Caco-2 (cell line): Measurements from ENCODE around the gene COL5A2. TPM values are rescaled to one million over a fixed set of nuclear protein-coding genes. Genes with fewer than 3 reads are reported as not detected.

Experiments used
- BruUV-seq: library from RNA; stranded (reverse); fragments of 400-500 nt; replicated peaks from 2 replicates; lab custom pipeline; 2021; lab: Mats Ljungman, UMichigan
- CTCF ChIA-PET: fragments of 300-600 bp; sonication (Branson Sonifier 250); formaldehyde crosslinking; loops from one replicate; lab custom pipeline; 2022; ENCODE audit warnings: antibody characterized with exemption; lab: Charles Lee
- POLR2A ChIA-PET: fragments of 300-600 bp; sonication (Branson Sonifier 250); formaldehyde crosslinking; loops from one replicate; lab custom pipeline; 2022; ENCODE audit warnings: antibody characterized with exemption; lab: Charles Lee
- DNase-seq, 2 experiments: peaks; one replicate each; pipeline versions ENCODE4 v3.0.0 to v3.0.0-alpha.2; 2020 to 2022
- H3K27me3 ChIP-seq: replicated peaks from 2 replicates; pipeline ENCODE4 v1.6.0; 2011; ENCODE audit warnings: low read length; ENCODE audit not compliant: control insufficient read depth, insufficient read depth
- H3K36me3 ChIP-seq: 2 replicates; pipeline ENCODE4 v1.5.1; 2011; ENCODE audit warnings: low read length; ENCODE audit not compliant: control insufficient read depth, insufficient read depth
- H3K4me1 ChIP-seq: fragments of 250-450 bp; sonication (Bioruptor Pico); 2 replicates; pipeline ENCODE4 v1.5.1; 2020; ENCODE audit warnings: mild to moderate bottlenecking
- H3K4me3 ChIP-seq: 2 replicates; pipeline ENCODE4 v1.5.1; 2011; ENCODE audit warnings: low read depth, mild to moderate bottlenecking, control low read depth, low read length
- H3K9me3 ChIP-seq: fragments of 250-450 bp; sonication (Bioruptor Pico); 2 replicates; pipeline ENCODE4 v1.5.1; 2020; ENCODE audit warnings: mild to moderate bottlenecking, moderate library complexity
- H3K27ac Mint-ChIP-seq: one replicate; pipeline ENCODE4 v1.8.0; 2022; ENCODE audit warnings: mixed read lengths; ENCODE audit not compliant: unreplicated experiment
- H3K27me3 Mint-ChIP-seq: one replicate; pipeline ENCODE4 v1.8.0; 2022; ENCODE audit warnings: mixed read lengths; ENCODE audit not compliant: insufficient read depth, unreplicated experiment
- H3K36me3 Mint-ChIP-seq: one replicate; pipeline ENCODE4 v1.8.0; 2022; ENCODE audit warnings: mild to moderate bottlenecking, mixed read lengths; ENCODE audit not compliant: insufficient read depth, unreplicated experiment
- H3K4me1 Mint-ChIP-seq: one replicate; pipeline ENCODE4 v1.8.0; 2022; ENCODE audit warnings: low read depth, mixed read lengths; ENCODE audit not compliant: unreplicated experiment
- H3K4me3 Mint-ChIP-seq: one replicate; pipeline ENCODE4 v1.8.0; 2022; ENCODE audit warnings: mild to moderate bottlenecking, moderate library complexity, mixed read lengths; ENCODE audit not compliant: unreplicated experiment
- H3K9me3 Mint-ChIP-seq: one replicate; pipeline ENCODE4 v1.8.0; 2022; ENCODE audit warnings: mixed read lengths; ENCODE audit not compliant: unreplicated experiment
- CTCF ChIP-seq, 2 experiments: fragments of 200-600 bp in 1 of 2; IDR thresholded peaks; 1 replicate in 1 of 2; 2 replicates in 1 of 2; pipeline versions ENCODE4 v1.5.1 to v1.8.0; 2011 to 2022; ENCODE audit warnings: antibody characterized with exemption in 1 of 2, control low read depth in 1 of 2, inconsistent platforms in 1 of 2, low read depth in 1 of 2, low read length in 1 of 2, mild to moderate bottlenecking in 1 of 2, moderate library complexity in 1 of 2; ENCODE audit not compliant: insufficient read depth in 1 of 2, severe bottlenecking in 1 of 2, unreplicated experiment in 1 of 2
- intact Hi-C: fragments of 100-400 bp; cut with micrococcal nuclease; formaldehyde crosslinking; loops from one replicate; pipeline ENCODE4 v1.10.0; 2022; ENCODE audit not compliant: unreplicated experiment
- total RNA-seq: library from RNA; stranded (reverse); gene quantifications from 2 replicates; pipeline ENCODE4 v1.2.3, GENCODE V29; 2022

Gene COL5A2
- total RNA-seq, 1 experiment from 2014 or later, result 244 TPM

- H3K4me1 Mint-ChIP-seq, result peaks cover 18% of the 10 kb centered on the region
- BruUV-seq, result no TSS peak
- no peaks in the 10 kb centered on the region for H3K36me3 Mint-ChIP-seq
- no peak overlapping the region for H3K27ac Mint-ChIP-seq
- intact Hi-C loops, result loop anchor here (10.0 kb wide), 1 partner anchor 357 kb away; no protein-coding TSS in a partner anchor
- Histone ChIP-seq H3K4me3 (no peak overlapping the region), H3K27me3 (no peaks in the 10 kb centered on the region), H3K9me3 (no peaks in the 10 kb centered on the region), H3K36me3 (no peaks in the 10 kb centered on the region), H3K4me1 (peaks cover 12% of the 10 kb centered on the region)
- ChIA-PET CTCF (no interaction called here), POLR2A (no interaction called here)
- H3K9me3 Mint-ChIP-seq, result no peaks in the 10 kb centered on the region
- no peak for DNase-seq
- TF ChIP-seq CTCF (IDR thresholded peaks at IDR 0.05; ENCODE audit: insufficient read depth in 1 of 2, low read depth in 1 of 2, low read length in 1 of 2, severe bottlenecking in 1 of 2, unreplicated experiment in 1 of 2), result no peak
- H3K4me3 Mint-ChIP-seq, result no peak overlapping the region
- no peaks in the 10 kb centered on the region for H3K27me3 Mint-ChIP-seq
Observed at GRCh38 chr2:189188115-189188805, 8.7 kb upstream of the COL5A2 start.

GRCh38 chr2:189183170-189183569 is 3.6 kb upstream of the COL5A2 start:
- Mint-ChIP-seq H3K4me1 (peaks cover 37% of the 10 kb centered on the region), H3K9me3 (no peaks in the 10 kb centered on the region), H3K36me3 (peaks cover 6% of the 10 kb centered on the region), H3K4me3 (no peak overlapping the region), H3K27me3 (no peaks in the 10 kb centered on the region), H3K27ac (peak overlapping the region; percentile 15)
- intact Hi-C loops, result loop anchor here (10.0 kb wide), 1 partner anchor 362 kb away; no protein-coding TSS in a partner anchor
- no peak for DNase-seq
- POLR2A ChIA-PET, result no interaction called here
- no peak overlapping the region for H3K4me3 ChIP-seq
- TF ChIP-seq CTCF (IDR thresholded peaks at IDR 0.05; ENCODE audit: insufficient read depth in 1 of 2, low read depth in 1 of 2, low read length in 1 of 2, severe bottlenecking in 1 of 2, unreplicated experiment in 1 of 2), result no peak
- H3K4me1 ChIP-seq, result peaks cover 40% of the 10 kb centered on the region
- no peaks in the 10 kb centered on the region for H3K36me3 ChIP-seq
- CTCF ChIA-PET, result interaction anchor here (2.0 kb wide), 1 partner anchor 40 kb away, joined by 8 read pairs; no protein-coding TSS in a partner anchor
- no peaks in the 10 kb centered on the region for H3K27me3 ChIP-seq
- BruUV-seq, result no TSS peak
- H3K9me3 ChIP-seq, result no peaks in the 10 kb centered on the region

GRCh38 chr2:189181706-189182105 is 2.1 kb upstream of the COL5A2 start:
- Mint-ChIP-seq H3K4me1 (peaks cover 40% of the 10 kb centered on the region), H3K9me3 (no peaks in the 10 kb centered on the region), H3K36me3 (peaks cover 6% of the 10 kb centered on the region), H3K4me3 (peak overlapping the region; percentile 47), H3K27me3 (no peaks in the 10 kb centered on the region), H3K27ac (peak overlapping the region; percentile 59)
- intact Hi-C loops, result loop anchor here (2.0 to 10.0 kb wide), 2 partner anchors 41 to 363 kb away; no protein-coding TSS in a partner anchor
- no TSS peak for BruUV-seq
- no peaks in the 10 kb centered on the region for H3K36me3 ChIP-seq
- ChIA-PET CTCF (interaction anchor here (1.6 to 2.0 kb wide), 2 partner anchors 39 to 106 kb away, joined by 3 to 8 read pairs; no protein-coding TSS in a partner anchor), POLR2A (interaction anchor here (1.2 kb wide), 1 partner anchor 259 kb away, joined by 4 read pairs; no protein-coding TSS in a partner anchor)
- H3K4me1 ChIP-seq, result peaks cover 40% of the 10 kb centered on the region
- no peaks in the 10 kb centered on the region for H3K27me3 ChIP-seq
- no peaks in the 10 kb centered on the region for H3K9me3 ChIP-seq
- peak; percentile 51 to 65 for DNase-seq
- peak in 1 of 2 experiments; percentile 36 for TF ChIP-seq CTCF (IDR thresholded peaks at IDR 0.05; ENCODE audit: insufficient read depth in 1 of 2, low read depth in 1 of 2, low read length in 1 of 2, severe bottlenecking in 1 of 2, unreplicated experiment in 1 of 2)
- no peak overlapping the region for H3K4me3 ChIP-seq
